HepG2 (cell line): ENCODE measurements around the gene ASPM. TPM values are rescaled to one million over a fixed set of nuclear protein-coding genes. Genes with fewer than 3 reads are reported as not detected.

Experiments
- ATAC-seq: fragments of 200-7000 bp; cut with Tn5 transposase; 3 replicates; pipeline ENCODE4 v1.9.1; 2020; ENCODE audit warnings: mild to moderate bottlenecking, moderate library complexity
- BruUV-seq: library from RNA; stranded (reverse); fragments of 400-500 nt; replicated peaks from 2 replicates; lab custom pipeline; 2021; lab: Mats Ljungman, UMichigan
- CTCF ChIA-PET: fragments of 300-600 bp; formaldehyde crosslinking; extraction: SDS; loops from one replicate; lab custom pipeline; 2021; ENCODE audit warnings: low total read pairs, inconsistent platforms, low intra/inter-chr PET ratio; lab: Yijun Ruan, JAX
- POLR2A ChIA-PET: fragments of 350-600 bp; sonication (Branson Sonifier 250); formaldehyde crosslinking; loops from one replicate; lab custom pipeline; 2020; ENCODE audit warnings: antibody characterized with exemption, inconsistent platforms; lab: Yijun Ruan, JAX
- DNase-seq: peaks from one replicate; pipeline ENCODE4 v3.0.0-alpha.2; 2015; ENCODE audit warnings: low spot score
- FAIRE-seq: peaks from 3 replicates; lab custom pipeline; 2011; peaks lifted over from hg19 to GRCh38; lab: Jason Lieb, UNC
- H2AFZ ChIP-seq: one replicate; pipeline ENCODE4 v1.6.1; 2011; ENCODE audit warnings: low read length, inconsistent platforms
- H3K27ac ChIP-seq: fragments of 300-600 bp; 3 replicates; pipeline ENCODE4 v1.8.0; 2011; ENCODE audit warnings: mixed run types, mild to moderate bottlenecking, mixed read lengths, low read length, inconsistent platforms; ENCODE audit not compliant: insufficient read depth; ENCODE audit errors: extremely low read length
- H3K27me3 ChIP-seq, 2 experiments: fragments of 200-600 bp in 1 of 2; 2 replicates in 1 of 2; 3 replicates in 1 of 2; pipeline versions ENCODE4 v1.6.0 to v1.8.0; 2011; ENCODE audit warnings: low read length in 2 of 2, mild to moderate bottlenecking in 2 of 2, moderate library complexity in 2 of 2, inconsistent platforms in 1 of 2; ENCODE audit not compliant: insufficient read depth in 2 of 2, control insufficient read depth in 1 of 2
- H3K36me3 ChIP-seq, 2 experiments: fragments of 200-600 bp in 1 of 2; replicated peaks in 1 of 2; 2 replicates in 1 of 2; 3 replicates in 1 of 2; pipeline versions ENCODE4 v1.5.1 to v1.8.0; 2011; ENCODE audit warnings: low read length in 2 of 2, inconsistent platforms in 1 of 2; ENCODE audit not compliant: insufficient read depth in 2 of 2, control insufficient read depth in 1 of 2
- H3K4me1 ChIP-seq: 2 replicates; pipeline ENCODE4 v1.5.1; 2012; ENCODE audit warnings: low read length, inconsistent platforms; ENCODE audit not compliant: insufficient read depth
- H3K4me2 ChIP-seq: 2 replicates; pipeline ENCODE4 v1.6.0; 2011; ENCODE audit warnings: low read depth, low read length, inconsistent platforms
- H3K4me3 ChIP-seq, 3 experiments: fragments of 200-600 bp in 1 of 3; sonication (generic), shearing (Covaris generic) in 1 of 3; replicated peaks in 1 of 3; 2 replicates each; pipeline ENCODE4 v1.5.1; 2011 to 2016; ENCODE audit warnings: low read length in 3 of 3, inconsistent platforms in 2 of 3, low read depth in 2 of 3, mild to moderate bottlenecking in 2 of 3, control low read depth in 1 of 3, mixed read lengths in 1 of 3; ENCODE audit not compliant: insufficient read depth in 1 of 3
- H3K79me2 ChIP-seq: one replicate; pipeline ENCODE4 v1.6.1; 2011; ENCODE audit warnings: low read length, inconsistent platforms; ENCODE audit not compliant: insufficient read depth
- H3K9ac ChIP-seq: 2 replicates; pipeline ENCODE4 v1.6.0; 2011; ENCODE audit warnings: mild to moderate bottlenecking, low read depth, low read length, inconsistent platforms; ENCODE audit not compliant: insufficient read depth
- H3K9me3 ChIP-seq: 2 replicates; pipeline ENCODE4 v1.5.1; 2012; ENCODE audit warnings: mild to moderate bottlenecking, low read length
- H4K20me1 ChIP-seq: 2 replicates; pipeline ENCODE4 v1.6.0; 2011; ENCODE audit warnings: inconsistent platforms, mild to moderate bottlenecking, low read length, moderate library complexity; ENCODE audit not compliant: insufficient read depth
- ADNP ChIP-seq: sonication (generic); formaldehyde crosslinking; IDR thresholded peaks from 2 replicates; pipeline ENCODE4 v1.4.0; 2020; ENCODE audit warnings: missing genetic modification reagents
- BHLHE40 ChIP-seq: IDR thresholded peaks from 2 replicates; pipeline ENCODE4 v1.6.1; 2011; ENCODE audit warnings: low read length, improper control_type of control experiment
- CEBPB ChIP-seq: IDR thresholded peaks from 2 replicates; pipeline ENCODE4 v1.6.1; 2011; ENCODE audit warnings: low read depth, low read length, improper control_type of control experiment, borderline replicate concordance
- CENPT ChIP-seq: sonication (generic); formaldehyde crosslinking; IDR thresholded peaks from 2 replicates; pipeline ENCODE4 v1.8.0; 2022; ENCODE audit warnings: low read depth, mild to moderate bottlenecking, moderate library complexity, missing genetic modification reagents
- DBP ChIP-seq: sonication (generic); formaldehyde crosslinking; IDR thresholded peaks from 2 replicates; pipeline ENCODE4 v1.4.0; 2020; ENCODE audit warnings: missing genetic modification reagents; ENCODE audit errors: not compliant biosample characterization
- FOXM1 ChIP-seq: sonication (generic); formaldehyde crosslinking; IDR thresholded peaks from 2 replicates; pipeline ENCODE4 v1.5.0; 2020; ENCODE audit warnings: missing genetic modification reagents
- LCORL ChIP-seq, 2 experiments: fragments of 450-650 bp in 1 of 2; sonication (generic) in 1 of 2; formaldehyde crosslinking in 1 of 2; IDR thresholded peaks; 2 replicates each; pipeline versions ENCODE4 v1.5.0 to v1.6.1; 2017 to 2020; ENCODE audit warnings: antibody characterized with exemption in 1 of 2, missing genetic modification reagents in 1 of 2
- PITX1 ChIP-seq: sonication (generic); formaldehyde crosslinking; IDR thresholded peaks from 2 replicates; pipeline ENCODE4 v1.5.1; 2020; ENCODE audit warnings: mild to moderate bottlenecking, missing genetic modification reagents
- SRSF1 ChIP-seq: fragments of 200-400 bp; formaldehyde crosslinking; optimal IDR thresholded peaks from 2 replicates; pipeline ENCODE3; 2017; ENCODE audit warnings: mild to moderate bottlenecking, low read depth, low read length, moderate library complexity
- TARDBP ChIP-seq: sonication (generic); formaldehyde crosslinking; IDR thresholded peaks from 2 replicates; pipeline ENCODE4 v1.8.0; 2022; ENCODE audit warnings: mild to moderate bottlenecking, missing genetic modification reagents
- U2AF1 ChIP-seq: fragments of 200-400 bp; formaldehyde crosslinking; optimal IDR thresholded peaks from 2 replicates; pipeline ENCODE3; 2017; ENCODE audit warnings: mild to moderate bottlenecking, low read depth, low read length
- ZMAT3 ChIP-seq: sonication (generic); formaldehyde crosslinking; conservative IDR thresholded peaks from 2 replicates; pipeline ENCODE4 v1.7.0; 2021; ENCODE audit warnings: missing genetic modification reagents
- ZNF205 ChIP-seq: IDR thresholded peaks from 2 replicates; pipeline ENCODE4 v1.6.1; 2018; ENCODE audit warnings: missing biosample characterization, missing genetic modification reagents
- ZNF484 ChIP-seq: sonication (generic); formaldehyde crosslinking; IDR thresholded peaks from 2 replicates; pipeline ENCODE4 v1.5.1; 2020; ENCODE audit warnings: mild to moderate bottlenecking, low read depth, missing genetic modification reagents, borderline replicate concordance
- ZNF670 ChIP-seq: sonication (generic); formaldehyde crosslinking; IDR thresholded peaks from 2 replicates; pipeline ENCODE4 v1.8.0; 2022; ENCODE audit warnings: mild to moderate bottlenecking, missing genetic modification reagents, borderline replicate concordance
- ZNF781 ChIP-seq: sonication (generic); formaldehyde crosslinking; IDR thresholded peaks from 2 replicates; pipeline ENCODE4 v1.5.1; 2020; ENCODE audit warnings: borderline replicate concordance, mild to moderate bottlenecking, missing genetic modification reagents; ENCODE audit errors: not compliant biosample characterization
- WGBS: methylation state at CpG from one replicate; pipeline ENCODE4 v1.1.6; 2017; ENCODE audit warnings: low lambda C conversion rate; 5-methylcytosine and 5-hydroxymethylcytosine counted together
- in situ Hi-C: cut with HindIII; loops from 2 replicates; pipeline ENCODE4 v1.10.0; 2017; ENCODE audit warnings: low pct_unique_long_range_greater_than_20kb; ENCODE audit not compliant: extremely low pct_ligation_motif_present
- intact Hi-C: fragments of 100-400 bp; cut with micrococcal nuclease; formaldehyde crosslinking; loops from one replicate; pipeline ENCODE4 v1.10.0; 2022; ENCODE audit not compliant: unreplicated experiment
- polyA plus RNA-seq, 8 experiments: library from polyadenylated mRNA; depleted of rRNA in 3 of 8; stranded (reverse) in 7 of 8; unstranded in 1 of 8; fragments of >200 nt; fragmentation: Illumina TruSeq in 4 of 8; extraction: Trizol in 4 of 8; gene quantifications; 2 replicates each; pipeline versions ENCODE4 v1.2.1 to v1.2.3, GENCODE V29; 2011 to 2016; ENCODE audit warnings: low read depth in 4 of 8, missing spikeins in 1 of 8, mixed read lengths in 1 of 8; ENCODE audit not compliant: insufficient read depth in 1 of 8
- total RNA-seq, 5 experiments: library from RNA; depleted of rRNA; stranded (reverse); fragments of >200 nt; fragmentation: Illumina TruSeq; extraction: Trizol; gene quantifications; 2 replicates each; pipeline ENCODE4 v1.2.3, GENCODE V29; 2016; ENCODE audit warnings: low read depth in 1 of 5
- TF ChIP-seq, protein P1 (sequence below): sonication (generic); formaldehyde crosslinking; IDR thresholded peaks from 2 replicates; pipeline ENCODE4 v1.4.0; 2020; ENCODE audit warnings: mild to moderate bottlenecking, missing genetic modification reagents
- TF ChIP-seq, protein P2 (sequence below): sonication (generic); formaldehyde crosslinking; IDR thresholded peaks from 2 replicates; pipeline ENCODE4 v1.5.0; 2020; ENCODE audit warnings: missing genetic modification reagents
- TF ChIP-seq, protein P3 (sequence below): sonication (generic); formaldehyde crosslinking; IDR thresholded peaks from 2 replicates; pipeline ENCODE4 v1.9.0; 2022; ENCODE audit warnings: missing genetic modification reagents, mild to moderate bottlenecking, borderline replicate concordance

ASPM gene
- total and polyA plus RNA-seq, 2 of the 13 experiments (the other 11 are each of a cell fraction or from before 2014, with no cell fraction given): 7.7 to 29.1 TPM

- Histone ChIP-seq H3K27me3 (no peaks in the 10 kb centered on the region), H3K4me2 (no peak overlapping the region), H3K9ac (no peak overlapping the region), H3K4me1 (no peaks in the 10 kb centered on the region), H3K79me2 (no peaks in the 10 kb centered on the region), H3K4me3 (no peak overlapping the region), H3K9me3 (peaks cover 23% of the 10 kb centered on the region), H2AFZ (no peak overlapping the region), H3K27ac (no peak overlapping the region), H4K20me1 (no peaks in the 10 kb centered on the region), H3K36me3 (peaks cover 0 to 19% of the 10 kb centered on the region in 2 experiments; a peak in 3 of 5 replicates)
- FAIRE-seq: no peak
- no peak for DNase-seq
- no peak for ATAC-seq
- no TSS peak for BruUV-seq
- in situ Hi-C loops: no loop called here
- intact Hi-C loops: no loop called here
- WGBS: 95% methylated on average over 4 of the region's 5 CpGs
- POLR2A ChIA-PET: no interaction called here
- CTCF ChIA-PET: no interaction called here
- TF ChIP-seq PITX1: no peak
- no peak for TF ChIP-seq CENPT
- TF ChIP-seq U2AF1: no peak
- no peak for TF ChIP-seq FOXM1
- TF ChIP-seq, protein P1, sequence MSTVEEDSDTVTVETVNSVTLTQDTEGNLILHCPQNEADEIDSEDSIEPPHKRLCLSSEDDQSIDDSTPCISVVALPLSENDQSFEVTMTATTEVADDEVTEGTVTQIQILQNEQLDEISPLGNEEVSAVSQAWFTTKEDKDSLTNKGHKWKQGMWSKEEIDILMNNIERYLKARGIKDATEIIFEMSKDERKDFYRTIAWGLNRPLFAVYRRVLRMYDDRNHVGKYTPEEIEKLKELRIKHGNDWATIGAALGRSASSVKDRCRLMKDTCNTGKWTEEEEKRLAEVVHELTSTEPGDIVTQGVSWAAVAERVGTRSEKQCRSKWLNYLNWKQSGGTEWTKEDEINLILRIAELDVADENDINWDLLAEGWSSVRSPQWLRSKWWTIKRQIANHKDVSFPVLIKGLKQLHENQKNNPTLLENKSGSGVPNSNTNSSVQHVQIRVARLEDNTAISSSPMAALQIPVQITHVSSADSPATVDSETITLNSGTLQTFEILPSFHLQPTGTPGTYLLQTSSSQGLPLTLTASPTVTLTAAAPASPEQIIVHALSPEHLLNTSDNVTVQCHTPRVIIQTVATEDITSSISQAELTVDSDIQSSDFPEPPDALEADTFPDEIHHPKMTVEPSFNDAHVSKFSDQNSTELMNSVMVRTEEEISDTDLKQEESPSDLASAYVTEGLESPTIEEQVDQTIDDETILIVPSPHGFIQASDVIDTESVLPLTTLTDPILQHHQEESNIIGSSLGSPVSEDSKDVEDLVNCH (CRISPR knock-in tag): no peak
- no peak for TF ChIP-seq SRSF1
- no peak for TF ChIP-seq CEBPB
- TF ChIP-seq, protein P2, sequence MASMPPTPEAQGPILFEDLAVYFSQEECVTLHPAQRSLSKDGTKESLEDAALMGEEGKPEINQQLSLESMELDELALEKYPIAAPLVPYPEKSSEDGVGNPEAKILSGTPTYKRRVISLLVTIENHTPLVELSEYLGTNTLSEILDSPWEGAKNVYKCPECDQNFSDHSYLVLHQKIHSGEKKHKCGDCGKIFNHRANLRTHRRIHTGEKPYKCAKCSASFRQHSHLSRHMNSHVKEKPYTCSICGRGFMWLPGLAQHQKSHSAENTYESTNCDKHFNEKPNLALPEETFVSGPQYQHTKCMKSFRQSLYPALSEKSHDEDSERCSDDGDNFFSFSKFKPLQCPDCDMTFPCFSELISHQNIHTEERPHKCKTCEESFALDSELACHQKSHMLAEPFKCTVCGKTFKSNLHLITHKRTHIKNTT: no peak
- no peak for TF ChIP-seq ZMAT3
- TF ChIP-seq ADNP (CRISPR knock-in tag): no peak
- no peak for TF ChIP-seq LCORL (IDR thresholded peaks at IDR 0.05)
- no peak for TF ChIP-seq LCORL (CRISPR knock-in tag; IDR thresholded peaks at IDR 0.05)
- TF ChIP-seq BHLHE40: no peak
- no peak for TF ChIP-seq ZNF781 (CRISPR knock-in tag)
- no peak for TF ChIP-seq ZNF670
- TF ChIP-seq TARDBP (CRISPR knock-in tag): no peak
- no peak for TF ChIP-seq ZNF205 (CRISPR knock-in tag)
- TF ChIP-seq ZNF484 (CRISPR knock-in tag): no peak
- TF ChIP-seq, protein P3, sequence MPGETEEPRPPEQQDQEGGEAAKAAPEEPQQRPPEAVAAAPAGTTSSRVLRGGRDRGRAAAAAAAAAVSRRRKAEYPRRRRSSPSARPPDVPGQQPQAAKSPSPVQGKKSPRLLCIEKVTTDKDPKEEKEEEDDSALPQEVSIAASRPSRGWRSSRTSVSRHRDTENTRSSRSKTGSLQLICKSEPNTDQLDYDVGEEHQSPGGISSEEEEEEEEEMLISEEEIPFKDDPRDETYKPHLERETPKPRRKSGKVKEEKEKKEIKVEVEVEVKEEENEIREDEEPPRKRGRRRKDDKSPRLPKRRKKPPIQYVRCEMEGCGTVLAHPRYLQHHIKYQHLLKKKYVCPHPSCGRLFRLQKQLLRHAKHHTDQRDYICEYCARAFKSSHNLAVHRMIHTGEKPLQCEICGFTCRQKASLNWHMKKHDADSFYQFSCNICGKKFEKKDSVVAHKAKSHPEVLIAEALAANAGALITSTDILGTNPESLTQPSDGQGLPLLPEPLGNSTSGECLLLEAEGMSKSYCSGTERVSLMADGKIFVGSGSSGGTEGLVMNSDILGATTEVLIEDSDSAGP (CRISPR knock-in tag): no peak
- TF ChIP-seq DBP (CRISPR knock-in tag): no peak
Measured at GRCh38 chr1:197081117-197081753, 65.2 kb downstream of the ASPM start.
